BE2C (cell line): ENCODE data around the gene FOXK2.

Experiments used
- DNase-seq: peaks from one replicate; pipeline ENCODE4 v3.0.0-alpha.2; 2020
- H3K27me3 ChIP-seq: fragments of 250-450 bp; sonication (Bioruptor Pico); 2 replicates; pipeline ENCODE4 v1.5.1; 2020; ENCODE audit warnings: mild to moderate bottlenecking
- H3K36me3 ChIP-seq: fragments of 250-450 bp; sonication (Bioruptor Pico); 2 replicates; pipeline ENCODE4 v1.5.1; 2020; ENCODE audit warnings: mild to moderate bottlenecking
- H3K4me1 ChIP-seq: fragments of 250-450 bp; sonication (Bioruptor Pico); 2 replicates; pipeline ENCODE4 v1.5.1; 2020
- H3K4me3 ChIP-seq: 2 replicates; pipeline ENCODE4 v1.5.1; 2011; ENCODE audit warnings: low read depth, low read length
- H3K9me3 ChIP-seq: fragments of 250-450 bp; sonication (Bioruptor Pico); 2 replicates; pipeline ENCODE4 v1.5.1; 2020
- TF ChIP-seq, protein P1 (sequence below): IDR thresholded peaks from 2 replicates; pipeline ENCODE4 v1.5.1; 2012; ENCODE audit warnings: mild to moderate bottlenecking, low read depth, low read length

The FOXK2 gene

DNA sequence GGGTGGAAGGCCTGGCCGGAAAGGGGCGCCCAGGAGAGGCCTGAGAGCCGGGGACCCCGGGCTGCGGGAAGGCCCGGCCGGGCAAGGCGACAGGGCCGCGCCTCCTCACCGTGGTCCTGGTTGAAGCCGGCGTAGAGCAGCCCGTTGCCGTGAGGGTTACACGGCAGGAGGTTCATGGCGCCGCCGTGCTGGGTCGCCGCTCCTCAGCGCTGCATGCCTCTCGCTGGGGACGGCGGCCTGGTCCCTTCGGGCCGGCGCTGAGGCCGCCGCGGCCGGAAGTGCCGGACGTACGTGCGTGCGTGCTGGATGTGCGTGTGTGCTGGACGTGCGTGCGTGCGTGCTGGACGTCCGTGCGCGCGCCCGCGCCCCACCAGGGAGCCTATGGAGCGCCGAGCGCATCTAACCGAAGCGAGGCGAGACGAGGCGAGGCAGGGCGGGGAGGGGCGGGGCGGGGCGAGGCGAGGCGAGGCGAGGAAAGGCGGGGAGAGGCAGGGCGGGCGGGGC is 128.7 kb downstream of the FOXK2 start, which contains the start of gene WDR45B:
Gene WDR45B (minus strand): TSS at position 280 of the 504 bp plus-strand sequence. CDS start 104 bp downstream, at position 176.
- Histone ChIP-seq H3K27me3 (no peaks in the 10 kb centered on the region), H3K4me1 (peaks cover 4% of the 10 kb centered on the region; the same call in 1 of the 2 replicates), H3K9me3 (no peaks in the 10 kb centered on the region), H3K36me3 (peaks cover 17% of the 10 kb centered on the region), H3K4me3 (peak within 1 kb of the TSS; percentile 97)
- TF ChIP-seq, protein P1, sequence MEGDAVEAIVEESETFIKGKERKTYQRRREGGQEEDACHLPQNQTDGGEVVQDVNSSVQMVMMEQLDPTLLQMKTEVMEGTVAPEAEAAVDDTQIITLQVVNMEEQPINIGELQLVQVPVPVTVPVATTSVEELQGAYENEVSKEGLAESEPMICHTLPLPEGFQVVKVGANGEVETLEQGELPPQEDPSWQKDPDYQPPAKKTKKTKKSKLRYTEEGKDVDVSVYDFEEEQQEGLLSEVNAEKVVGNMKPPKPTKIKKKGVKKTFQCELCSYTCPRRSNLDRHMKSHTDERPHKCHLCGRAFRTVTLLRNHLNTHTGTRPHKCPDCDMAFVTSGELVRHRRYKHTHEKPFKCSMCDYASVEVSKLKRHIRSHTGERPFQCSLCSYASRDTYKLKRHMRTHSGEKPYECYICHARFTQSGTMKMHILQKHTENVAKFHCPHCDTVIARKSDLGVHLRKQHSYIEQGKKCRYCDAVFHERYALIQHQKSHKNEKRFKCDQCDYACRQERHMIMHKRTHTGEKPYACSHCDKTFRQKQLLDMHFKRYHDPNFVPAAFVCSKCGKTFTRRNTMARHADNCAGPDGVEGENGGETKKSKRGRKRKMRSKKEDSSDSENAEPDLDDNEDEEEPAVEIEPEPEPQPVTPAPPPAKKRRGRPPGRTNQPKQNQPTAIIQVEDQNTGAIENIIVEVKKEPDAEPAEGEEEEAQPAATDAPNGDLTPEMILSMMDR: no peak
- DNase-seq: peak; percentile 98

DNA sequence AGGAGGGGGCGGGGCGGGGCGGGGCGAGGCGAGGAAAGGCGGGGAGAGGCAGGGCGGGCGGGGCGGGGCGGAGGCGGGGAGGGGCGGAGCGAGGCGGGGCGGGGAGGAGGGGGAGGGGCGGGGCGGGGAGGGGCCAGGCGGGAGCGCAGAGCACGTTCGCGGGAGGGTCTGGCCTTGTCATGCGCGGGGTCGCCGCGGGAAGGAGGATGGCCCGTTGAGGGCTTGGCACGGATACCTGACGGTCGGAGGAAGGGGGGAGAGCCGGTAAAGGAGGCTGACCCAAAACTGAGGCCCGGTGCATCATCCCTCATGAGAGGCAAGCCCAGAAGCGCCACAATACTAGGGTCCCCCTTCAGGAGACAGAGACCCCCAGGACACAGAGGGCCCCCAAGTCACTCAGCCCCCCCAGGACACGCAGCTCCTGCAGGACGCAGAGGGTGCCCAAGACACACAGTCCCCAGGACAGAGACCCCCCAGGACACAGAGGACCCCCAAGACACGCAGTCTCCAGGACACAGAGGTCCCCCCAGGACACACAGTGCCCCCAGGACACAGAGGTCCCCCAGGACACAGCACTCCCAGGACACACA is 129.3 kb downstream of the FOXK2 start:
- TF ChIP-seq, protein P1: no peak
- H3K36me3 ChIP-seq: peaks cover 11% of the 10 kb centered on the region
- no peaks in the 10 kb centered on the region for H3K9me3 ChIP-seq
- no peaks in the 10 kb centered on the region for H3K27me3 ChIP-seq
- peak overlapping the region; percentile 39 for H3K4me3 ChIP-seq
- peak; percentile 73 for DNase-seq
- H3K4me1 ChIP-seq: peaks cover 4% of the 10 kb centered on the region; the same call in 1 of the 2 replicates

DNA sequence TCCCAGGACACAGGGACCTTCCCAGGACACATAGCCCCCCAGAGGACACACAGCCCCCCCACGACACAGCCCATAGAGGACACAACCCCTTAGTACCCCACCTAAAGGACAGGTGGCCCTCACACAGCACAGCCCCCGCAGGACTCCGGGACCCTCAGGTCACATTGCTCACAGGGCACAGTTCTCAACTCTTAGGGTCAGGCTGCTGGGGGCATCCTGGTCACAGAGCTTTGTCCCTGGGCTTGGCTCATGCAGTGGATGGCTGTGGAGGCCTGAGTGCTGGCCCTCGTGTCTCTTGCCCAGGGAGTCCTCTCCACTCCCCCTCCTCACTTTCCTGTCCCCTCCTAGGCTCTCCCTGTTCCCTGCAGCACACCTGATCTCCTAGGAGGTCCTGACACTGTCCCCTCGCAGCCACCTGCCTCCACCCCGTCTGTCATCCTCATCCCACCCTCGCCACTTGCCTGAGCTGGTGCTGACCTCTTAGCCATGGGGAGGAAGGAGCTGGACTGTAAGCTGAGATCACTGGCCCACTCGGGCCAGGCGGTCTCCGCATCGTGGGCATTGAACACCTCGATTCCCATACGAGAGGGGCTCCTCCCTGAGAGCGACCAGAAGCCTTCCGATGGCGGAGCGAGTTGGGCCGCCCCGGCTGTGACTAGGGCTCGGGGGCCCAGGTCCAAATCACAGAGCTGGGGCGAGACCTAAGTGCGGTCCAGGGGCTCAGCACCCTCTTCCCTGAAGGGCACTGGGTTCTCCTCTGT is 130.1 kb downstream of the FOXK2 start:
- Histone ChIP-seq H3K9me3 (no peaks in the 10 kb centered on the region), H3K4me3 (no peak overlapping the region), H3K4me1 (peaks cover 4% of the 10 kb centered on the region; the same call in 1 of the 2 replicates), H3K36me3 (peaks cover 2% of the 10 kb centered on the region), H3K27me3 (no peaks in the 10 kb centered on the region)
- no peak for DNase-seq
- TF ChIP-seq, protein P1: no peak

DNA sequence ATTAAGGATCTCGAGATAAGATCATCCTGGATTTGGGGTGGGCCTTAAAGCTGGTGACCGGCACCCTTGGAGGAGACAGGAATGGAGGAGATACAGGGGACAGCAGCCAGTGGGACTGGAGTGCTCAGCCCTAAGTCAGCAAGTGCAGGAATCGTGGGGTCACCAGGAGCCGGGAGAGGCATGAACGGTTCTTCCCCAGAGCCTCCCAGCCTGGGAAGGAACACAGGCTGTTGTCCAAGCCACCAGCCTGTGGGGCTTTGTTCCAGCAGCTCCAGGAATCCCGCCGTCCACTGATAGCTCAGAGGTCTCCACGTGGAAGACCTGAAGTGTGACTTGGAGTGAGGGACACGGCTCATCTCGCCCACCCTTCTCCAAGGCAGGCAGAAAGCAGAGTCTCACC is 131.2 kb downstream of the FOXK2 start:
- DNase-seq: no peak
- TF ChIP-seq, protein P1: no peak
- no peaks in the 10 kb centered on the region for H3K9me3 ChIP-seq

DNA sequence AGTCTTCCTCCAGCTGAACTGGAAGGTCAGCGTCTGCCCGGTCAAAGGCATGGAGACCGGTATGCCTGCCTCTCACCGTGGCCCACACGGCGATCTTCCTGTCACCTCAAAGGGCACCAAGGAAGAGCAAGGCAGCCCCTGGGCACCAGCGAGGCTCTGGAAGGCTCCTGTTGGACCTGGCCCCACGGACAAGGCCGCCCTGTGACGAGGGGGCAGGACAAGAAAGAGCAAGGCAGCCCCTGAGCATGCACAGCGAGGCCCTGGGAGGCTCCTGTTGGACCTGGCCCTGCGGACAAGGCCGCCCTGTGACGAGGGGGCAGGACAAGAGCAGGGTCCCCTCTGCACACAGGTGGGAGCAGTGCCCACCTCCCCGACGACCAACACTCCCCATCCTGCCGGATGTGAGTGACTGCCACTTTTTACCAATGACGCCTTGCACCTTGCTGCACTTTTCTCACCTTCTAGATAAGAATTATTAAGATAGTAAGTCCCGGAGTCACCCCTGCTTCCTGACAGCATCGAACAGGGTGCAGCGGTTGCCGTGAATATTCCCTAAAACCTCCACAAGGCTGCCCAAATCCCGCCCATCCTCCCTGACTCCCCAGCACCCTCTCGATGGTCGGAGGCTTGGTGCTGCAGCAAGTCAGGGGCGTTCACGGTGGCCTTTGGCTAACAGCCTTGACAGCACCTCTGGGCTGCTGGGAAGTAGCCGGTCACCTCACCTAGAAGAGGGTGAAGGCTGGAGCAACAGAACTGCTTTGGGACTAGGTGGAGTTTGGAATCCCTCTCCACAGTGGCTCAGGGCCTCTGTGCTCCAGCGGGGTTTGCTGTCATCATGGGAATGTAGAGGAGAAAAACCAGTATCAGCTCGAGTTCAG is 134.4 kb downstream of the FOXK2 start:
- no peak for DNase-seq
- H3K4me3 ChIP-seq: no peak overlapping the region
- no peaks in the 10 kb centered on the region for H3K4me1 ChIP-seq
- TF ChIP-seq, protein P1: no peak
- H3K36me3 ChIP-seq: no peaks in the 10 kb centered on the region; the same call in 1 of the 2 replicates
- no peaks in the 10 kb centered on the region for H3K9me3 ChIP-seq
- H3K27me3 ChIP-seq: no peaks in the 10 kb centered on the region

More for the DNA sequence above, 131.2 kb downstream of the FOXK2 start:
- Histone ChIP-seq H3K4me1 (peaks cover 4% of the 10 kb centered on the region; the same call in 1 of the 2 replicates), H3K36me3 (no peaks in the 10 kb centered on the region; the same call in 1 of the 2 replicates), H3K27me3 (no peaks in the 10 kb centered on the region), H3K4me3 (no peak overlapping the region)
